ENCODE measurements around the gene PRDM2.

PRDM2 gene

DNA sequence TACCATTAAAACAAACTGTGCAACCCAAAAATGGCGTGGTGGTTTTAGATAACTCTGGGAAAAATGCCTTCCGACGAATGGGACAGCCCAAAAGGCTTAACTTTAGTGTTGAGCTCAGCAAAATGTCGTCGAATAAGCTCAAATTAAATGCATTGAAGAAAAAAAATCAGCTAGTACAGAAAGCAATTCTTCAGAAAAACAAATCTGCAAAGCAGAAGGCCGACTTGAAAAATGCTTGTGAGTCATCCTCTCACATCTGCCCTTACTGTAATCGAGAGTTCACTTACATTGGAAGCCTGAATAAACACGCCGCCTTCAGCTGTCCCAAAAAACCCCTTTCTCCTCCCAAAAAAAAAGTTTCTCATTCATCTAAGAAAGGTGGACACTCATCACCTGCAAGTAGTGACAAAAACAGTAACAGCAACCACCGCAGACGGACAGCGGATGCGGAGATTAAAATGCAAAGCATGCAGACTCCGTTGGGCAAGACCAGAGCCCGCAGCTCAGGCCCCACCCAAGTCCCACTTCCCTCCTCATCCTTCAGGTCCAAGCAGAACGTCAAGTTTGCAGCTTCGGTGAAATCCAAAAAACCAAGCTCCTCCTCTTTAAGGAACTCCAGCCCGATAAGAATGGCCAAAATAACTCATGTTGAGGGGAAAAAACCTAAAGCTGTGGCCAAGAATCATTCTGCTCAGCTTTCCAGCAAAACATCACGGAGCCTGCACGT is 82.1 kb downstream of the PRDM2 start:
- H3K9ac ChIP-seq (ENCODE audit: low read length in 5 of 5), result no peak overlapping the region
- H3K9me3 ChIP-seq (ENCODE audit: control insufficient read depth in 5 of 5, low read length in 5 of 5), result no peaks in the 10 kb centered on the region
- no peak overlapping the region for H3K27ac ChIP-seq (ENCODE audit: low read depth, low read length)
- H3K27me3 ChIP-seq (ENCODE audit: control insufficient read depth in 5 of 5, insufficient read depth in 4 of 5, low read length in 5 of 5), result no peaks in the 10 kb centered on the region
- peak overlapping the region in 2 of 5 donors; percentile 5 to 43 for H3K4me3 ChIP-seq (ENCODE audit: low read depth in 1 of 5, low read length in 5 of 5)
- H3K4me1 ChIP-seq (ENCODE audit: control insufficient read depth in 5 of 5, insufficient read depth in 5 of 5, low read length in 5 of 5), result peaks cover 0 to 30% (median 17%) of the 10 kb centered on the region in 5 donors
- peaks cover 14 to 72% (median 64%) of the 10 kb centered on the region in 5 donors for H3K36me3 ChIP-seq (ENCODE audit: control insufficient read depth in 5 of 5, insufficient read depth in 5 of 5, low read length in 5 of 5)

DNA sequence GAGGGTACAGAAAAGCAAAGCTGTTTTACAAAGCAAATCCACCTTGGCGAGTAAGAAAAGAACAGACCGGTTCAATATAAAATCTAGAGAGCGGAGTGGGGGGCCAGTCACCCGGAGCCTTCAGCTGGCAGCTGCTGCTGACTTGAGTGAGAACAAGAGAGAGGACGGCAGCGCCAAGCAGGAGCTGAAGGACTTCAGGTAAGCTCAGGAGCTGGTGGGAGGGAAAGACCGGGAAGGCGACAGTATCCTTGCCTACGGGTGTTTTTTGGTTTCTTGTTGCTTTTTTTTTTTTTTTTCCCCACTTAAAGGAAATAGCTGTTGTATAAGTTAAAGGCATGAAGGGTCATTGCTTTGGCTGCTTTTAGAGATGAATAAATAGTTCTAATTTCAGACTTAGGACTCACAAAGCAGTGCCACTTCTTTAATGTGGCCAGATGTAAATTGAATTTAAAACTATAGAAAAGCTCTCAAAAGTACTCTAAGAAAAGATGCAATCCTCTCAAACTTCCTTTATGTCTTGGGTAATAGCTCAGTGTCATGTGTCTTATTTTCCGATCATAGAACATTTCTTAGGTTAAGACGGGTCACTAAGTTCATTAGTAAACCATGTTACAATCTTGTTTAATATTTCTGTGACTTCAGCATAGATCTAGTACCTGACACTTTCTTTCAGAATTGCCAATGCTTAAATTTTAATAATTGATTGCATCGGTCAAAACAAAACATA is 82.8 kb downstream of the PRDM2 start:
- no peaks in the 10 kb centered on the region for H3K9me3 ChIP-seq (ENCODE audit: control insufficient read depth in 5 of 5, low read length in 5 of 5)
- H3K27me3 ChIP-seq (ENCODE audit: control insufficient read depth in 5 of 5, insufficient read depth in 4 of 5, low read length in 5 of 5), result no peaks in the 10 kb centered on the region
- peaks cover 0 to 30% (median 17%) of the 10 kb centered on the region in 5 donors for H3K4me1 ChIP-seq (ENCODE audit: control insufficient read depth in 5 of 5, insufficient read depth in 5 of 5, low read length in 5 of 5)
- no peak overlapping the region for H3K27ac ChIP-seq (ENCODE audit: low read depth, low read length)
- peak overlapping the region in 1 of 5 donors; percentile 5 for H3K4me3 ChIP-seq (ENCODE audit: low read depth in 1 of 5, low read length in 5 of 5)
- H3K9ac ChIP-seq (ENCODE audit: low read length in 5 of 5), result no peak overlapping the region
- H3K36me3 ChIP-seq (ENCODE audit: control insufficient read depth in 5 of 5, insufficient read depth in 5 of 5, low read length in 5 of 5), result peaks cover 15 to 67% (median 58%) of the 10 kb centered on the region in 5 donors

DNA sequence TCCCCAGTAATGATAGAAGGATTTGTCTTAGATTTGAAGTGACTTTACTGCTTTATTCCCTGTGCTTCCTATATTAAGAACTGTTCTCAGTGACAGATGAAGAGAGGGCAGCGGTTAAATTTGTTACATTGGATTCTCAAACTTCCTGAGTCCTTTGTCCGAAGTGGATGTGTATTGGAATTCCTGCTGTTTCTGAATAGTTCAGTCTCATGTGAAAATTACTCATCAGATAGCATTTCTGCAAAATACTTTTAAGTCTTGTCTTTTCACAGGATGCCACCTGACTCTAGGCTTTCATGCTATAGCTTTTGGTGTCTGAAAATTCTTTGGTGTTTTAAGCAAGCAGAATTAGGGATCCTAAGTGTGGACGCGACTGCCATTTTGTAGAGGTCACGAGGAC is 83.6 kb downstream of the PRDM2 start:
- Histone ChIP-seq H3K4me1 (ENCODE audit: control insufficient read depth in 5 of 5, insufficient read depth in 5 of 5, low read length in 5 of 5) (peaks cover 0 to 30% (median 17%) of the 10 kb centered on the region in 5 donors), H3K36me3 (ENCODE audit: control insufficient read depth in 5 of 5, insufficient read depth in 5 of 5, low read length in 5 of 5) (peaks cover 13 to 62% (median 54%) of the 10 kb centered on the region in 5 donors), H3K9me3 (ENCODE audit: control insufficient read depth in 5 of 5, low read length in 5 of 5) (no peaks in the 10 kb centered on the region), H3K27me3 (ENCODE audit: control insufficient read depth in 5 of 5, insufficient read depth in 4 of 5, low read length in 5 of 5) (no peaks in the 10 kb centered on the region), H3K4me3 (ENCODE audit: low read depth in 1 of 5, low read length in 5 of 5) (no peak overlapping the region), H3K9ac (ENCODE audit: low read length in 5 of 5) (no peak overlapping the region), H3K27ac (ENCODE audit: low read depth, low read length) (no peak overlapping the region)

DNA sequence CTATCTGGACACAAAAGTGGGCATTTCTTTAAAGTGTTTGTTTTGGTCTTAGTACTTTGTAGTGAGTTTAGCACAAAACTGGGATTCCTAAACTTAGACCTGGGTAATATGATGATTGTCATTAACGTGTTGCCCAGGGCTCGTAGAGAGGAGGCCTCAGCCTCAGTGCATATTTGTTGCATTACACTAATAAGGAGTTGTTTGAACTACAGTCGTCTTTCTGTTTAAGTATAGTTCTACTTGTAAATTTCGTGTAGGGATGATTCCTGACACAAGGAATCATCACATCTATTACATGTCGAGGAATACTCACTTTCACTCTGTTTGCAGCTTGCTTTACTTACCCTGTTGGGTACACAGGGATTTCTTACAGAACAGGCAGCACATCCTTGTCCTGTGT is 85.0 kb downstream of the PRDM2 start:
- no peak overlapping the region for H3K27ac ChIP-seq (ENCODE audit: low read depth, low read length)
- no peak overlapping the region for H3K9ac ChIP-seq (ENCODE audit: low read length in 5 of 5)
- peaks cover 16 to 59% (median 49%) of the 10 kb centered on the region in 5 donors for H3K36me3 ChIP-seq (ENCODE audit: control insufficient read depth in 5 of 5, insufficient read depth in 5 of 5, low read length in 5 of 5)
- H3K4me1 ChIP-seq (ENCODE audit: control insufficient read depth in 5 of 5, insufficient read depth in 5 of 5, low read length in 5 of 5), result peaks cover 0 to 30% (median 17%) of the 10 kb centered on the region in 5 donors
- H3K4me3 ChIP-seq (ENCODE audit: low read depth in 1 of 5, low read length in 5 of 5), result no peak overlapping the region
- H3K9me3 ChIP-seq (ENCODE audit: control insufficient read depth in 5 of 5, low read length in 5 of 5), result no peaks in the 10 kb centered on the region
- H3K27me3 ChIP-seq (ENCODE audit: control insufficient read depth in 5 of 5, insufficient read depth in 4 of 5, low read length in 5 of 5), result no peaks in the 10 kb centered on the region

DNA sequence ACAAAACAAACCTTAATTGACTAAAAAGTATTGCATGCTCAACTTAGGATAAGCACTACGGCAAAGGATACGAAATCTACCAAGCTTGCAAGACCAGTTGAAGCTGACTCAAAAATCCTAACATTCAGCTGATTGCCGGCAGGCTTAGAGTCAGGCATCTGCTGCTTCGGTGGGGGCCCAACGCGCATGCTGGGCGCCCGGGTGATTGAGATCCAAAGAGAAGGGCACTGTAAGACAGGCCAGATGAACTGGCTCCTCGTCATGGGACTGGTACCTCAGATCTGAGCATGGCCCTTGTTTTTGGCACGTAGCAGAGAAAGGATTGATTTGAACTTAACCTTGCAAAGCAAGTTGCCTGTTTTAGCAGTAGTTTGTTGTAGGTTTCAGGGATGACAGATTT is 86.6 kb downstream of the PRDM2 start:
- Histone ChIP-seq H3K9ac (ENCODE audit: low read length in 5 of 5) (no peak overlapping the region), H3K27ac (ENCODE audit: low read depth, low read length) (no peak overlapping the region), H3K9me3 (ENCODE audit: control insufficient read depth in 5 of 5, low read length in 5 of 5) (no peaks in the 10 kb centered on the region), H3K27me3 (ENCODE audit: control insufficient read depth in 5 of 5, insufficient read depth in 4 of 5, low read length in 5 of 5) (no peaks in the 10 kb centered on the region), H3K4me3 (ENCODE audit: low read depth in 1 of 5, low read length in 5 of 5) (no peak overlapping the region), H3K4me1 (ENCODE audit: control insufficient read depth in 5 of 5, insufficient read depth in 5 of 5, low read length in 5 of 5) (peaks cover 0 to 27% (median 14%) of the 10 kb centered on the region in 5 donors), H3K36me3 (ENCODE audit: control insufficient read depth in 5 of 5, insufficient read depth in 5 of 5, low read length in 5 of 5) (peaks cover 13 to 48% (median 35%) of the 10 kb centered on the region in 5 donors)

DNA sequence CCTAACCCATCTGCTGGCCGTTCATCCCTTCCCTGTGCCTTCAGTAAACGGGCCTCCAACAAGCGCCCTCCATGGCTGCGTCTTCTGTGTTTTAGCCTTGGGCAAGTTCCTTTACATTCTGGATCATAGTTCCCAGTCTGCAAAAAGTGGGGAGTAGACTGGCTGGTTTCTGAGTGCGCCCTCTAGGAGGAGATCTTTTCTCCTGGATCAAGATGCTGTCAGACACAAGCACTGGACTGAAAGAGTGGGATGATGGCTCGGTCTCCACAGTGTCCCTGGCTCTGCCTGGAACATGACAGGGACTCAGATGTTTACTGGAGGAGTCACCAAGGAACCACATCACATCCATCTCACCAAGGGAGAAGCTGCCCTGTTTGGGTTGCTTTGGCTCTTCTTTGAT is 88.8 kb downstream of the PRDM2 start:
- Histone ChIP-seq H3K4me1 (ENCODE audit: control insufficient read depth in 5 of 5, insufficient read depth in 5 of 5, low read length in 5 of 5) (peaks cover 0 to 5% (median 3%) of the 10 kb centered on the region in 5 donors), H3K27ac (ENCODE audit: low read depth, low read length) (no peak overlapping the region), H3K36me3 (ENCODE audit: control insufficient read depth in 5 of 5, insufficient read depth in 5 of 5, low read length in 5 of 5) (peaks cover 13 to 49% (median 32%) of the 10 kb centered on the region in 5 donors)

DNA sequence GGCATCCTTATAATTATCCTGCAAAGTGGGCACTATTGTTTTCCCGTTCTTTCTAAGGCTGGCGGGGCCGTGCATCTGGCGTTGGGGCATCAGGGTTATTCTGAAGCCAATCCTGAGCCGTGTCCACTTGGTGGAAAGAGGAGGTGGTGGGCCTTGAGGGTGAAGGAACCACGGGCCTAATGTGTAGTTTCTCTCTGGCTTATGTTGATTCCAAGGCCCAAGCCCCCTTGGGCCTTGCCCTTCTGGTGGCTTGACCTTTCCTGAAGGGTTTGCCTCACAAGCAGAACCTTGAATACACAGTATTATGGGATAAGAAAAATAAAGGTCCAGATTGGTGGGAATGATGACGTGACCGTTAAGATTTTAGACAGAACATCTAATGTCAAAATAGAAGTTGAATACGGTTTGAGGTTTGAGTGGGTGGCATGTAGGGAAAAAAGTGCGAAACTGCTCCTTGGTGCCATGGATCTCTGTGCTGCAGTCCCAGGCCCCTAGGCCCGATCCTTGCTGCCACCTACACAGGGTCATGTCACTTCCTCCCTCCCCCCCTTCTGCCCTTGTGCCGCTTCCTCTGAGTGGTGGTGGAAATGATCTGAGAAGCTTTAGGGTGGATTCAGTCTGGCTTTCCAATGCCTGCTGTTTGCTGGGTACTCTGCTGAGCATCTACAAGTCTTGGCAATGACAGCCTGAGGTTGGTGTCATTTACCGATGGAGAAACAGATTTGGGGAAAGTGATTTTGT is 90.5 kb downstream of the PRDM2 start:
- Histone ChIP-seq H3K4me3 (ENCODE audit: low read depth in 1 of 5, low read length in 5 of 5) (no peak overlapping the region), H3K9ac (ENCODE audit: low read length in 5 of 5) (no peak overlapping the region), H3K27ac (ENCODE audit: low read depth, low read length) (no peak overlapping the region), H3K27me3 (ENCODE audit: control insufficient read depth in 5 of 5, insufficient read depth in 4 of 5, low read length in 5 of 5) (no peaks in the 10 kb centered on the region), H3K4me1 (ENCODE audit: control insufficient read depth in 5 of 5, insufficient read depth in 5 of 5, low read length in 5 of 5) (no peaks in the 10 kb centered on the region), H3K36me3 (ENCODE audit: control insufficient read depth in 5 of 5, insufficient read depth in 5 of 5, low read length in 5 of 5) (peaks cover 13 to 50% (median 36%) of the 10 kb centered on the region in 5 donors), H3K9me3 (ENCODE audit: control insufficient read depth in 5 of 5, low read length in 5 of 5) (no peaks in the 10 kb centered on the region)

More for the DNA sequence above, 88.8 kb downstream of the PRDM2 start:
- Histone ChIP-seq H3K27me3 (ENCODE audit: control insufficient read depth in 5 of 5, insufficient read depth in 4 of 5, low read length in 5 of 5) (no peaks in the 10 kb centered on the region), H3K9ac (ENCODE audit: low read length in 5 of 5) (no peak overlapping the region), H3K4me3 (ENCODE audit: low read depth in 1 of 5, low read length in 5 of 5) (no peak overlapping the region), H3K9me3 (ENCODE audit: control insufficient read depth in 5 of 5, low read length in 5 of 5) (no peaks in the 10 kb centered on the region)

DNA sequence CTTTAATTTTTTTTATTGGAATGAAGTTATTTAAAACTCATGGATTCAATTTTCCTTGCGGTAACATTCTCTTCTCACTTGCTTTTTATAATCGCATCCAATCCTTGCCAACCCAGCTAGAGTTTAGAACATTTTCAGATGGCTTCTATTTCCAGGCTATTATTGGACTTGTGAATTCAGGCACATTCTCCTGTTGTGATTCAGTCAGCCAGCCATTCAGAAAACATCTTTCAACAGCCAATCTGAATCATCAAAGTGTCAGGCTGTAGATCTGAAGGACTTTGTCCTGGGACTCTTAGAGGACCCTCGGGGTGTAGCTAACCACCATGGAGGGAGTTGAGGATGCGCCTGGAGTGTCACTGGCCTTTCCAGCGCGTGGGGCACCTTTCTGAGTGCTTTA is 92.4 kb downstream of the PRDM2 start:
- no peak overlapping the region for H3K27ac ChIP-seq (ENCODE audit: low read depth, low read length)
- peaks cover 5 to 53% (median 28%) of the 10 kb centered on the region in 5 donors for H3K36me3 ChIP-seq (ENCODE audit: control insufficient read depth in 5 of 5, insufficient read depth in 5 of 5, low read length in 5 of 5)
- no peaks in the 10 kb centered on the region for H3K9me3 ChIP-seq (ENCODE audit: control insufficient read depth in 5 of 5, low read length in 5 of 5)
- H3K9ac ChIP-seq (ENCODE audit: low read length in 5 of 5), result no peak overlapping the region
- no peaks in the 10 kb centered on the region for H3K4me1 ChIP-seq (ENCODE audit: control insufficient read depth in 5 of 5, insufficient read depth in 5 of 5, low read length in 5 of 5)
- no peak overlapping the region for H3K4me3 ChIP-seq (ENCODE audit: low read depth in 1 of 5, low read length in 5 of 5)
- no peaks in the 10 kb centered on the region for H3K27me3 ChIP-seq (ENCODE audit: control insufficient read depth in 5 of 5, insufficient read depth in 4 of 5, low read length in 5 of 5)

DNA sequence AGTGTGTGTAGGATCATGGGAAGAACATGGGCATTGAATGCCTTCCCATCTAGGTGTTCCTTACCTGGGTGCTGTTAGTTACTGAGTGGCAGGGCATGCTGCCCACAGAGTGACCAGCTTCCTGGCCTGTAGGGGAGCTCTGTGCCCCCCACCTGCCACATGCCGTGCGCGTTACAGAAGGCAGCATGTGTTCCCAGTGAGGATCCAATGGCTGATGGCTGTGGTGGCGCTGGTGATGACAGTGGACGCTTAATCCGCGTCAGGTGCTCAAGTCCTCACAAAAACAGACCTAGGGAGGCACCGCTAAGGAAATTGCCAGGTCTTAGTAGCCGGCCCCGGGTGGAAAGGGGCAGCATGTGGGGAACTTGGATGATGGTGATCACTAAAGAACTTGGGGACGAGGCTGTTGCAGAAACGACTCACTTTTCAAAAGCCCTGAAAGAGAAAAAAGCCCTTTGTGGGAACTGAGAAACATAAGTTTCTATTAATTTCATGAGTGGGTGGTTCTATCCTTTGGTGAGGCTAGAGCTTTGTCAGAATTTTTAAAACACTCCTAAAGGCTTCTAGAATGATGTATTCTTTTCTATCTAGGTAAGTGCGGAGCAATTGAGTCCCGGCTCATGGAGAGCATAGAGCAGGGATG is 93.2 kb downstream of the PRDM2 start:
- Histone ChIP-seq H3K9ac (ENCODE audit: low read length in 5 of 5) (no peak overlapping the region), H3K36me3 (ENCODE audit: control insufficient read depth in 5 of 5, insufficient read depth in 5 of 5, low read length in 5 of 5) (peaks cover 6 to 53% (median 28%) of the 10 kb centered on the region in 5 donors), H3K4me1 (ENCODE audit: control insufficient read depth in 5 of 5, insufficient read depth in 5 of 5, low read length in 5 of 5) (no peaks in the 10 kb centered on the region), H3K27me3 (ENCODE audit: control insufficient read depth in 5 of 5, insufficient read depth in 4 of 5, low read length in 5 of 5) (no peaks in the 10 kb centered on the region), H3K27ac (ENCODE audit: low read depth, low read length) (no peak overlapping the region), H3K4me3 (ENCODE audit: low read depth in 1 of 5, low read length in 5 of 5) (no peak overlapping the region), H3K9me3 (ENCODE audit: control insufficient read depth in 5 of 5, low read length in 5 of 5) (no peaks in the 10 kb centered on the region)
